Measurements from ENCODE around the gene ARHGAP24. TPM values are rescaled to one million over a fixed set of nuclear protein-coding genes. Genes with fewer than 3 reads are reported as not detected.

The ARHGAP24 gene
- total and polyA plus RNA-seq, 2 experiments from 2014 or later, result 0.21 to 0.36 TPM

GRCh38 chr4:85459736-85460135 lies 15.2 kb upstream of the ARHGAP24 start (continued):
- no peak for TF ChIP-seq ZNF462 (CRISPR knock-in tag; IDR thresholded peaks at IDR 0.05)
- TF ChIP-seq STAT1 (IDR thresholded peaks at IDR 0.05; ENCODE audit: unreplicated experiment), result no peak
- no peak for TF ChIP-seq EZH2phosphoT487 (IDR thresholded peaks at IDR 0.05; ENCODE audit: unreplicated experiment)
- TF ChIP-seq POLR2AphosphoS5 (IDR thresholded peaks at IDR 0.05; ENCODE audit: low read depth), result no peak

- Histone ChIP-seq H3K4me3 (peak overlapping the region; percentile 62), H3K4me1 (ENCODE audit: insufficient read depth) (peaks cover 5% of the 10 kb centered on the region), H2AFZ (no peak overlapping the region), H4K20me1 (replicated peaks; ENCODE audit: insufficient read depth) (no peaks in the 10 kb centered on the region; the same call in 1 of the 2 replicates), H3K27ac (ENCODE audit: low read depth) (no peak overlapping the region), H3K36me3 (ENCODE audit: insufficient read depth) (no peaks in the 10 kb centered on the region), H3K9me2 (ENCODE audit: insufficient read depth) (no peaks in the 10 kb centered on the region), H3K27me3 (ENCODE audit: insufficient read depth) (peaks cover 18% of the 10 kb centered on the region; the same call in 1 of the 2 replicates), H3K79me2 (replicated peaks; ENCODE audit: insufficient read depth) (no peaks in the 10 kb centered on the region), H3F3A (replicated peaks; ENCODE audit: low read depth) (no peaks in the 10 kb centered on the region), H3K4me2 (peak overlapping the region; percentile 89)
- peaks cover 7% of the 10 kb centered on the region; the same call in 2 of the 3 replicates for H3K4me1 Mint-ChIP-seq
- H3K9me3 Mint-ChIP-seq, result no peaks in the 10 kb centered on the region
- H3K4me3 Mint-ChIP-seq, result peak overlapping the region; percentile 86
- TF ChIP-seq ZNF331 (CRISPR knock-in tag; IDR thresholded peaks at IDR 0.05; ENCODE audit: low read depth) (no peak), POLR2AphosphoS5 (IDR thresholded peaks at IDR 0.05; ENCODE audit: low read depth) (no peak), CTCF (conservative IDR thresholded peaks at IDR 0.05; ENCODE audit: low read depth in 2 of 2) (no peak), ZNF114 (CRISPR knock-in tag; IDR thresholded peaks at IDR 0.05) (no peak), EZH2 (IDR thresholded peaks at IDR 0.05; ENCODE audit: low read depth, unreplicated experiment) (no peak)
- TF ChIP-seq, protein P1, sequence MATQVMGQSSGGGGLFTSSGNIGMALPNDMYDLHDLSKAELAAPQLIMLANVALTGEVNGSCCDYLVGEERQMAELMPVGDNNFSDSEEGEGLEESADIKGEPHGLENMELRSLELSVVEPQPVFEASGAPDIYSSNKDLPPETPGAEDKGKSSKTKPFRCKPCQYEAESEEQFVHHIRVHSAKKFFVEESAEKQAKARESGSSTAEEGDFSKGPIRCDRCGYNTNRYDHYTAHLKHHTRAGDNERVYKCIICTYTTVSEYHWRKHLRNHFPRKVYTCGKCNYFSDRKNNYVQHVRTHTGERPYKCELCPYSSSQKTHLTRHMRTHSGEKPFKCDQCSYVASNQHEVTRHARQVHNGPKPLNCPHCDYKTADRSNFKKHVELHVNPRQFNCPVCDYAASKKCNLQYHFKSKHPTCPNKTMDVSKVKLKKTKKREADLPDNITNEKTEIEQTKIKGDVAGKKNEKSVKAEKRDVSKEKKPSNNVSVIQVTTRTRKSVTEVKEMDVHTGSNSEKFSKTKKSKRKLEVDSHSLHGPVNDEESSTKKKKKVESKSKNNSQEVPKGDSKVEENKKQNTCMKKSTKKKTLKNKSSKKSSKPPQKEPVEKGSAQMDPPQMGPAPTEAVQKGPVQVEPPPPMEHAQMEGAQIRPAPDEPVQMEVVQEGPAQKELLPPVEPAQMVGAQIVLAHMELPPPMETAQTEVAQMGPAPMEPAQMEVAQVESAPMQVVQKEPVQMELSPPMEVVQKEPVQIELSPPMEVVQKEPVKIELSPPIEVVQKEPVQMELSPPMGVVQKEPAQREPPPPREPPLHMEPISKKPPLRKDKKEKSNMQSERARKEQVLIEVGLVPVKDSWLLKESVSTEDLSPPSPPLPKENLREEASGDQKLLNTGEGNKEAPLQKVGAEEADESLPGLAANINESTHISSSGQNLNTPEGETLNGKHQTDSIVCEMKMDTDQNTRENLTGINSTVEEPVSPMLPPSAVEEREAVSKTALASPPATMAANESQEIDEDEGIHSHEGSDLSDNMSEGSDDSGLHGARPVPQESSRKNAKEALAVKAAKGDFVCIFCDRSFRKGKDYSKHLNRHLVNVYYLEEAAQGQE (IDR thresholded peaks at IDR 0.05; ENCODE audit: unreplicated experiment), result no peak
- H3K36me3 Mint-ChIP-seq (ENCODE audit: low read depth), result no peaks in the 10 kb centered on the region
- no peak overlapping the region for H3K27ac Mint-ChIP-seq
- DNase-seq (ENCODE audit: low spot score) (no peak), ATAC-seq (no peak)
- peaks cover 2% of the 10 kb centered on the region for H3K27me3 Mint-ChIP-seq (ENCODE audit: insufficient read depth, low read depth, poor library complexity)
Observed at GRCh38 chr4:85474356-85474755, 594 bp upstream of the ARHGAP24 start.
